GM12874 (cell line): Measurements from ENCODE around the gene PNLDC1.

Experiments used
- TF ChIP-seq, protein P1 (sequence below): IDR thresholded peaks from 2 replicates; pipeline ENCODE4 v1.5.1; 2011; ENCODE audit warnings: low read depth, mild to moderate bottlenecking, control low read depth, low read length, moderate library complexity; ENCODE audit not compliant: insufficient read depth

The PNLDC1 gene

GRCh38 chr6:159826004-159826403 is 25.9 kb downstream of the PNLDC1 start:
- TF ChIP-seq, protein P1, sequence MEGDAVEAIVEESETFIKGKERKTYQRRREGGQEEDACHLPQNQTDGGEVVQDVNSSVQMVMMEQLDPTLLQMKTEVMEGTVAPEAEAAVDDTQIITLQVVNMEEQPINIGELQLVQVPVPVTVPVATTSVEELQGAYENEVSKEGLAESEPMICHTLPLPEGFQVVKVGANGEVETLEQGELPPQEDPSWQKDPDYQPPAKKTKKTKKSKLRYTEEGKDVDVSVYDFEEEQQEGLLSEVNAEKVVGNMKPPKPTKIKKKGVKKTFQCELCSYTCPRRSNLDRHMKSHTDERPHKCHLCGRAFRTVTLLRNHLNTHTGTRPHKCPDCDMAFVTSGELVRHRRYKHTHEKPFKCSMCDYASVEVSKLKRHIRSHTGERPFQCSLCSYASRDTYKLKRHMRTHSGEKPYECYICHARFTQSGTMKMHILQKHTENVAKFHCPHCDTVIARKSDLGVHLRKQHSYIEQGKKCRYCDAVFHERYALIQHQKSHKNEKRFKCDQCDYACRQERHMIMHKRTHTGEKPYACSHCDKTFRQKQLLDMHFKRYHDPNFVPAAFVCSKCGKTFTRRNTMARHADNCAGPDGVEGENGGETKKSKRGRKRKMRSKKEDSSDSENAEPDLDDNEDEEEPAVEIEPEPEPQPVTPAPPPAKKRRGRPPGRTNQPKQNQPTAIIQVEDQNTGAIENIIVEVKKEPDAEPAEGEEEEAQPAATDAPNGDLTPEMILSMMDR: no peak

DNA sequence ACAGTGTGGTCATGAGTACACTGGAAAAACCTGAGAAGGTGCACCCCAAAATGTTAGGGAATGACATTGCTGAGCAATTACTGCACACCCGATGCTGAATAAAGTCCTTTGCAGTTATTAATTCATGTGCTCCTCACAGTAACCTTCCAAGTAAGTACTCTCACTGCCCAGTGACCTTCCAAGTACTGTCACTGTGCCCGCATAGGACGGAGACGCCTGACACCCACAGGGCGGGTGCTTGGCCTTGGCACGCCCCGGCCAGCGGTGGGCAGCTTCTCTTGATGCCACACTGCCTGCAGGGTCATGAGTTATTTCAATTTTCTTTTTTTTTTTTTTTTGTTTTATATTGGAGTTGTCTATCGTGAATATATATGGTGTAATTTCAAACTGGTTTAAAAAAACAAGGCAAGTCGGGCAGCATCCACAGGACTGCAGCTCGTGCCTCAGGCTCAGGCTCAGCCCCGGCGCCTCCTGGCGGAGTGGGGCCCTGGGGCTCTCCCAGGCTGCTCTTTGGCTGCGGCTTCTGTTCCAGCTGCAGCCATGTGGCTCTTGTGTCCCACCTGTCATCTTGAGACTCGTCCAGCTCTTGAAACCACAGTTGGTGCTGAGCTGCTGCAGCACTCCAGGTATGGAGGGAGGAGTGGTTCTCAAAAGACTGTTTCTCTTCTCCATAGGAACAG is 27.0 kb downstream of the PNLDC1 start:
- TF ChIP-seq, protein P1: no peak

DNA sequence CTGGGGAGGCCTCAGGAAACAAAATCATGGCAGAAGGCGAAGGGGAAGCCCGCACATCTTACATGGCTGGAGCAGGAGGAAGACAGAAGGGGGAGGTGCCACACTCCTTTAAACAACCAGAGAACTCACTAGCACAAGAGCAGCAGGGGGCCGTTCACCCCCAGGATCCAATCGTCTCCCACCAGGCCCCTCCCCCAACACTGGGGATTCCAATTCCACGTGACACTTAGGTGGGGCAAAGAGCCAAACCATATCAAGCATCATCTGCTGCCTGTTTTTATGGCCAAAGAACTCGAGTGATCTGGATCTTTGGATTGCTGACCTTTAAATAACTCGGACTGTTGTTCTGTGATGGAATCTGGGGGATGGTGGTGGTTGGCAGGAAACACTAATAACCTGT is 28.0 kb downstream of the PNLDC1 start:
- TF ChIP-seq, protein P1: no peak

- TF ChIP-seq, protein P1: no peak
These were observed 29.4 kb downstream of the PNLDC1 start for GRCh38 chr6:159829526-159829925.

DNA sequence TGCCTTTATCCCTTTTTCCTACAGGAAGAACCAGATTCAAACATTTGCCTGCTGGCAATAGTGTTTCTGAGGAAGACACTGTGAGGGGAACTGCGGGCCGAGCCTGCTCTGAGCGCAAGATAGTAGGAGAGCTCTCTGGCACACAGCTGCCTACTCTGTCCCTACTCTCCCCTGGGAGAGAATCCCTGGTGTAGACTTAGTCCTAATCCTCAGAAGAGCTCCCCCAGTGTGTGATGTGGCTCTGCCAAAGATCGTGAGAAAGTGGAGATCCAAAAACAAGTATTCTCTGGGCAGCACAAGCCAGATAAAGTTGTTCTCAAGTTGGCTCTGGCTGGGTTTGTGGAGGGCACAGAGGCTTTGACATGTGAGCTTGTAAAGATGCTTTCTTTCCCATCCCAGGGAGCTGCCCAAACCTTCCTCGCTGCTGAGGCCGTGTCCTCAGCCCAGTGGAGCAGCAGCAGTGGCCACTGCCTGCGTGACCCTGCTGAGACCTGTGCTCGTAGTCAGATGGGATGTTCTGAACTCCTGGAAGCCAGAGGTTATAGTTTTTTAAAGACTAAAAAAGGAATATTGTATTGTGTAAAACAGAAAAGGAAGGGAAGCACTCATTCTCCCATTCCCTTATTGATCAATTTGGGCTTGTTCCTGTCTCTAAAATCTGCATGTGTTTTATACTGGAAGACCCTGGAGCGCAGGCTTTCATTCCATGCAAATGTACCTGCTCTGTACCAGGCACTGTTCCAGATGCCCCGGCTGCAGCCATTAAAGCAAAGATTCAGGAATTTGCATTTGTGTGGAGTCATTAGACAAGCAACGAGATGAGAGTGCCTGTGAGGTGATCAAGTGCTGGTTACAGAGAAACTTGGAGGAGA is 30.7 kb downstream of the PNLDC1 start:
- TF ChIP-seq, protein P1: no peak

GRCh38 chr6:159831373-159831679 is 31.2 kb downstream of the PNLDC1 start:
- TF ChIP-seq, protein P1: no peak

DNA sequence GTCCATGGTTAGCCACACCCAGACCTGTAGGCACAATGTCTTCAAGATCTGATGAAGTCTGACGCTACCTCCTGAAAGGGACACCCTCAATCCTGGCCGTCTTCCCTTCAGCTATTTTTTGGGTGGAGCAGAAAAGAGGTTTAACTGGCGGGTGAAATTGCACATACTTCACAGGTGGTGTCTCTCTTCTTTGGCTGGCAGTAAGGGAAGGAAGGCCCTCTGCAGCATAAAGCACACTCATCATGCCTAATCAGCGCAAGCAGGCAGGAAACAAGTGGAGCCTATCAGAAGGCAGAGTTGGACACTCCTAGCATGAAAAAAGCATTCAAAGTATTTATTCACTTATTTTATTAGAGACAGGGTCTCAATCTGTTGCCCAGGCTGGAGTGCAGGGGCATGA is 32.9 kb downstream of the PNLDC1 start:
- TF ChIP-seq, protein P1: no peak
